Urinary bladder (tissue), 4 donors: ENCODE measurements around the gene RASD2. TPM values are rescaled to one million over a fixed set of nuclear protein-coding genes. Genes with fewer than 3 reads are reported as not detected.
"Not testable (repeated sequence)": the region's sequence is repeated elsewhere in the genome, so short reads cannot be mapped to it uniquely, and the experiment has no call there.

Source experiments
- DNase-seq: peaks from one replicate; pipeline ENCODE4 v3.0.0-alpha.2; 2015; ENCODE audit errors: extremely low spot score
- H3K27ac ChIP-seq: one replicate; pipeline ENCODE4 v1.5.1; 2013; ENCODE audit warnings: low read depth, mild to moderate bottlenecking, moderate library complexity
- H3K36me3 ChIP-seq: one replicate; pipeline ENCODE4 v1.6.1; 2013; ENCODE audit warnings: mild to moderate bottlenecking, moderate library complexity; ENCODE audit not compliant: insufficient read depth
- H3K4me1 ChIP-seq: one replicate; pipeline ENCODE4 v1.6.1; 2013; ENCODE audit warnings: mild to moderate bottlenecking, moderate library complexity; ENCODE audit not compliant: insufficient read depth
- H3K4me3 ChIP-seq: one replicate; pipeline ENCODE4 v1.5.1; 2013; ENCODE audit warnings: low read depth, low read length
- WGBS: extraction: QIAGEN DNeasy Blood & Tissue Kit; methylation state at CpG from one replicate; pipeline ENCODE4 v1.1.7; 2013; 5-methylcytosine and 5-hydroxymethylcytosine counted together
- polyA plus RNA-seq: library from polyadenylated mRNA; stranded (reverse); fragments of 200-250 nt; gene quantifications from one replicate; pipeline ENCODE4 v1.2.3, GENCODE V29; 2013
- total RNA-seq: library from RNA; depleted of rRNA; stranded (reverse); fragments of >200 nt; gene quantifications from one replicate; pipeline ENCODE4 v1.2.3, GENCODE V29; 2014
- donor health status: healthy with polysubstance abuse.
- donor health status: healthy.

The RASD2 gene, protein sequence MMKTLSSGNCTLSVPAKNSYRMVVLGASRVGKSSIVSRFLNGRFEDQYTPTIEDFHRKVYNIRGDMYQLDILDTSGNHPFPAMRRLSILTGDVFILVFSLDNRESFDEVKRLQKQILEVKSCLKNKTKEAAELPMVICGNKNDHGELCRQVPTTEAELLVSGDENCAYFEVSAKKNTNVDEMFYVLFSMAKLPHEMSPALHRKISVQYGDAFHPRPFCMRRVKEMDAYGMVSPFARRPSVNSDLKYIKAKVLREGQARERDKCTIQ
- total RNA-seq: 0.42 TPM
- polyA plus RNA-seq: 7.9 TPM

GRCh38 chr22:35540595-35541253 lies at the start of gene RASD2:
TSS of gene RASD2 (plus strand) at chr22:35540831. CDS start at chr22:35546810, 5,979 bp downstream.
- Histone ChIP-seq H3K4me1 (peaks cover 3% of the 10 kb centered on the region), H3K36me3 (no peaks in the 10 kb centered on the region), H3K27ac (no peak within 1 kb of the TSS), H3K4me3 (peak within 1 kb of the TSS; percentile 54)
- under 1% methylated on average over 49 of the region's 49 CpGs for WGBS
- no peak for DNase-seq

DNA sequence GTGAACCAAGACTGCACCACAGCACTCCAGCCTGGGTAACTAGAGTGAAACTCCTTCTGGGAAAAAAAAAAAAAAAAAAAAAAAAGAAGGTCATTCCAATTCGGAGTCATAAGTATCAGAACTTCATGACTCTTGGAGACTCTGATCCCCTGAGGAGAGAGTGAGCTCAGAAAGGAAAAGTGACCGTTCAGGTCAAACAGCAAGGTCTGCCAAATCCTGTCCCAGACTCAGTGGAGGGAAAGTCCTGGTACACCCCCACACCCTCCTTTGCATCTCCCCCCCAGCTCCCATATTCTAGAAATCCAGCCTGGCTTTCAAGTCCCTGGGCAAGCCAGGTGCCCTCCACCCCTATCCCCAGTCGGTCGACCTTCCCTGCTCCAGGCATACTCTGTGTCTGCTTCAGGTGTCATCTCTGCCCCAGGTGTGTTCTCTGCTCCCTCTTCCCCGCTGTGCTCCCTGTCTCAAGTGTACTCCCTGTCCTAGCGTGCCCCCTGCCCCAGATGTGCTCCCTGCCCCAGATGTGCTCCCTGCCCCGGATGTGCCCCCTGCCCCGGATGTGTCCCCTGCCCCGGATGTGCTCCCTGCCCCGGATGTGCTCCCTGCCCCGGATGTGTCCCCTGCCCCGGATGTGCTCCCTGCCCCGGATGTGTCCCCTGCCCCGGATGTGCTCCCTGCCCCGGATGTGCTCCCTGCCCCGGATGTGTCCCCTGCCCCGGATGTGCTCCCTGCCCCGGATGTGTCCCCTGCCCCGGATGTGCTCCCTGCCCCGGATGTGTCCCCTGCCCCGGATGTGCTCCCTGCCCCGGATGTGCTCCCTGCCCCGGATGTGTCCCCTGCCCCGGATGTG lies 49.3 kb upstream of the RASD2 start:
- H3K4me1 ChIP-seq, H3K4me3 ChIP-seq, H3K36me3 ChIP-seq, DNase-seq, H3K27ac ChIP-seq: not testable (repeated sequence)
- WGBS: 84% methylated on average over 19 of the region's 24 CpGs

DNA sequence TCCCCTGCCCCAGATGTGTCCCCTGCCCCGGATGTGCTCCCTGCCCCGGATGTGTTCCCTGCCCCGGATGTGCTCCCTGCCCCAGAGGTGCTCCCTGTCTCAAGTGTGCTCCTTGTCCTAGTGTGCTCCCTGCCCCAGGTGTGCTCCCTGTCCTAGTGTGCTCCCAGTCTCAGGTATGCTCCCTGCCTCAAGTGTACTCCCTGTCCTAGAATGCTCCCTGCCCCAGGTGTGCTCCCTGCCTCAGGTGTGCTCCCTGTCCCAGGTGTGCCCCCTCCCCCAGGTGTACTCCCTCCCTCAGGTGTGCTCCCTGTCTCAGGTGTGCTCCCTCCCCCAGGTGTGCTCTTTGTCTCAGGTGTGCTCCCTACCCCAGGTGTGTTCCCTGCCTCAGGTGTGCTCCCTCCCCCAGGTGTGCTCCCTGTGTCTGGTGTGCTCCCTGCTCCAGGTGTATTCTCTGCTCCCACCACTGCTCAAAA lies 48.7 kb upstream of the RASD2 start:
- Histone ChIP-seq H3K4me3 (no peak overlapping the region), H3K27ac (no peak overlapping the region), H3K4me1 (no peaks in the 10 kb centered on the region), H3K36me3 (no peaks in the 10 kb centered on the region)
- 84% methylated on average over 3 of the region's 3 CpGs for WGBS
- no peak for DNase-seq

DNA sequence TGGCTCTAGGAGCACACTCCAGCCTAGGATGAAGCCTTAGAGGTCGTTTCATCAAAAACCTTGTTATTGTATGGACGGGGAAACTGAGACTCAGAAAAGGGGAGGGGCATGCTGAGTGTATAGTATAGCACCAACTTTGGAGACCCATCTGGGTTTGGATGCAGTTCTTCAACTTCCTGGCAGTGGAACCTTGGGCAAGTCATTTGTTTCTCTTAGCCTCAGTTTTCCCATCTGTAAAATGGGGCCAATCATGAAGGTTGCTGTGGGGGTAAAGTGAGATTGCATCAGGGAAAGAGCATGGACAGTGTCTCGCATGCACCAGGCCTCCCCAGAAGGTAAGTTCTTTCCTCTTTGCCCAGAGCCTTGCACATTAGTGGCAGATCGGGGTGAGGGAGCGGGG lies 47.6 kb upstream of the RASD2 start:
- H3K4me1 ChIP-seq: no peaks in the 10 kb centered on the region
- no peak for DNase-seq
- no peak overlapping the region for H3K27ac ChIP-seq
- 87% methylated on average over 5 of the region's 5 CpGs for WGBS
- no peak overlapping the region for H3K4me3 ChIP-seq
- H3K36me3 ChIP-seq: no peaks in the 10 kb centered on the region

- H3K4me3 ChIP-seq, DNase-seq, H3K27ac ChIP-seq, H3K4me1 ChIP-seq, H3K36me3 ChIP-seq: not testable (repeated sequence)
- 91% methylated on average over 14 of the region's 14 CpGs for WGBS
These were observed 44.9 kb upstream of the RASD2 start for GRCh38 chr22:35495711-35496110.

DNA sequence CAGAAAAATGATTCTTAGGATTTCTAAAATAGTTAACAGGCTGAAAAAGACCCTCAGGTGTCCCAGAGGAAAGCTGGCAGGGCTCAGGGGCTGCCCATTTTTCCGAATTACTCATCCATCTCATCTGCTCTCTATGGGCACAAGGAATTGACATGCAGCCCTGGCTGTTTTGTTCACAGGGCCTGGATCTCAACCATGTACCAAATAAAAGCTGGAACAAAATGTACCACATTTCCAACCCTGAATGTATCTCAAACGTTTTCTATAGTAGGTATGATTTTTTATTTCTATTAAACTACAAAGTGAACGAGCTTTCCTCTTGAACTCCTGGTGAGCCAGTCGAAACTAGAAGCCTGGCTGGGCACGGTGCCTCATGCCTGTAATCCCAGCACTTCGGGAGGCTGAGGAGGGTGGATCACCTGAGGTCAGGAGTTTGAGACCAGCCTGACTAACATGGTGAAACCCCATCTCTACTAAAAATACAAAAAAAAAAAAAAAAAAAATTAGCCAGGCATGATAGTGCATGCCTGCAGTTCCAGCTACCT lies 43.8 kb upstream of the RASD2 start:
- no peaks in the 10 kb centered on the region for H3K4me1 ChIP-seq
- no peak overlapping the region for H3K27ac ChIP-seq
- H3K36me3 ChIP-seq: no peaks in the 10 kb centered on the region
- no peak overlapping the region for H3K4me3 ChIP-seq
- WGBS: 67% methylated on average over 6 of the region's 6 CpGs
- no peak for DNase-seq

GRCh38 chr22:35498026-35498800 lies 42.4 kb upstream of the RASD2 start:
- Histone ChIP-seq H3K4me3 (no peak overlapping the region), H3K4me1 (no peaks in the 10 kb centered on the region), H3K27ac (no peak overlapping the region), H3K36me3 (no peaks in the 10 kb centered on the region)
- WGBS: 36% methylated on average over 14 of the region's 14 CpGs
- no peak for DNase-seq

GRCh38 chr22:35502836-35503235 lies 37.8 kb upstream of the RASD2 start:
- WGBS: 60% methylated on average over 3 of the region's 3 CpGs
- DNase-seq: no peak
- Histone ChIP-seq H3K36me3 (no peaks in the 10 kb centered on the region), H3K4me3 (no peak overlapping the region), H3K4me1 (no peaks in the 10 kb centered on the region), H3K27ac (no peak overlapping the region)

DNA sequence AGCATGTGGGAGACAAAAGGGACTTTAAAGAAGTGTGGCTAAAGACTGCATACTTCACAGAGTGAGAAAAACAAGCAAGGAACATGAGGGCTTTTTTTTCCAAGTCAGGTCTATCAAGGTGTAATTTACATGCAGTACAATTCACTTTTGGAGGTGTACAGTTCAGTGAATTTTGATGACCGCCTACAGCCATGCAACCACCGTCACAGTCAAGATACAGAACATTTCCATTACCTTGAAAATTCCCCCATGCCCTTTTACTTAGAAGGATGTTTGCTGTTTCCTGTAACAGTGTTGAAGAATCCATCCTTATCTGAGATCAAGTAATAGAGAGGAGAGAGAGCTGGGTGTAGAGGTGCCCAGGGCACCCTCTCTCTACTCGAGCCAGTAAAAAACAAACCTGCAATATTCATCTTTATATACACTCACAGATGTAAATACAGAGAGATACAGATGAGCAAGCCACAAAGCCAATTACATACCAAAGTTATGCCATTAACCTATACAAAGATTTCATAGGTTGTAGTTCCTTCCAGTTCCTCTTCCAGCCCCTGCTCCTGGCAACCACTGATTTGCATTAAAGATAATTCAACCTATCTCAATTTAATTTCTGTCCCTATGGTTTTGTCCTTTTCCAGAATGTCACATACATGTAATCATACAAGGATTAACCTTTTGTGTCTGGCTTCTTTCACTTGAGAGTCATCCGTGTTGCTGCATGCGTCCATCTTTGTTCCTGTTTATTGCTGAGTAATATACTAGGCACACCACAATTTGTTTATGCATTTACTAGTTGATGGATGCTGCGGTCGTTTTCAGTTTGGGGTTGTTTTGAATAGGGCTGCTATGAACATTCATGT lies 35.0 kb upstream of the RASD2 start:
- Histone ChIP-seq H3K4me1 (no peaks in the 10 kb centered on the region), H3K36me3 (no peaks in the 10 kb centered on the region), H3K27ac (no peak overlapping the region), H3K4me3 (no peak overlapping the region)
- DNase-seq: no peak
- 49% methylated on average over 7 of the region's 7 CpGs for WGBS

GRCh38 chr22:35506259-35506570 lies 34.4 kb upstream of the RASD2 start:
- H3K4me1 ChIP-seq: no peaks in the 10 kb centered on the region
- H3K4me3 ChIP-seq: no peak overlapping the region
- 41% methylated on average over 2 of the region's 2 CpGs for WGBS
- DNase-seq: no peak
- H3K27ac ChIP-seq: no peak overlapping the region
- H3K36me3 ChIP-seq: no peaks in the 10 kb centered on the region

DNA sequence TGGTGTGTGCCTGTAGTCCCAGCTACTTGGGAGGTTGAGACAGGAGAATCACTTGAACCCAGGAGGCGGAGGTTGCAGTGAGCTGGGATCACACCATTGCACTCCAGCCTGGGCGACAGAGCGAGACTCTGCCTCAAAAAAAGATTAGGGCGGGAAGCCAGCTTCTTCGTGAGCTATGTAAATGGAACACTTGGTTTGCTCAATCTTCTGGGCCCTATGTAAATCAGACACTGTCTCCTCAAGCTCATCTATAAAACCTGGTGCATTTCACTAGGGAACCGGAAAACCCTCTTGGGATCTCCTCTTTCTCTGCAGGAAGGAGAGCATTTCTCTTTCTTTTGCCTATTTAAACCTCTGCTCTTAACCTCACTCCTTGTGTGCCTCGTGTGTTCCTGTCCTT lies 32.8 kb upstream of the RASD2 start:
- H3K4me3 ChIP-seq, H3K4me1 ChIP-seq, H3K36me3 ChIP-seq, DNase-seq, H3K27ac ChIP-seq: not testable (repeated sequence)
- 91% methylated on average over 7 of the region's 7 CpGs for WGBS

- H3K4me1 ChIP-seq: no peaks in the 10 kb centered on the region
- 85% methylated on average over 10 of the region's 10 CpGs for WGBS
- H3K4me3 ChIP-seq: no peak overlapping the region
- no peak for DNase-seq
- H3K27ac ChIP-seq: no peak overlapping the region
- H3K36me3 ChIP-seq: no peaks in the 10 kb centered on the region
These were observed 31.2 kb upstream of the RASD2 start for GRCh38 chr22:35509451-35509850.
